Astrocyte of the cerebellum (primary cell): ENCODE measurements around the gene MISP3.
A peak's percentile ranks its signal among the peaks of the same experiment; 100 is the strongest.

Experiments used
- DNase-seq: peaks from one replicate; pipeline ENCODE4 v3.0.0-alpha.2; 2011; ENCODE audit warnings: low read depth
- H3K4me3 ChIP-seq: 2 replicates; pipeline ENCODE4 v1.5.1; 2011; ENCODE audit warnings: mild to moderate bottlenecking, low read depth, low read length, moderate library complexity
- CTCF ChIP-seq: IDR thresholded peaks from 2 replicates; pipeline ENCODE4 v1.5.1; 2012; ENCODE audit warnings: low read length, low read depth, moderate library complexity, mild to moderate bottlenecking; ENCODE audit errors: missing control alignments
- in situ Hi-C: cut with HindIII; loops from 2 replicates; pipeline ENCODE4 v1.10.0; 2017; ENCODE audit warnings: low sequenced_read_pairs

Gene MISP3

GRCh38 chr19:14112809-14113385 is 40.3 kb downstream of the MISP3 start:
- no peak for DNase-seq
- no peak overlapping the region for H3K4me3 ChIP-seq
- in situ Hi-C loops: no loop called here
- TF ChIP-seq CTCF: no peak

GRCh38 chr19:14113762-14114414 is 41.3 kb downstream of the MISP3 start:
- TF ChIP-seq CTCF: peak; percentile 8
- no peak overlapping the region for H3K4me3 ChIP-seq
- no peak for DNase-seq
- in situ Hi-C loops: no loop called here

- H3K4me3 ChIP-seq: no peak overlapping the region
- DNase-seq: no peak
- in situ Hi-C loops: no loop called here
- no peak for TF ChIP-seq CTCF
Observed at GRCh38 chr19:14114439-14114838, 41.9 kb downstream of the MISP3 start.

GRCh38 chr19:14114854-14115253 is 42.3 kb downstream of the MISP3 start:
- DNase-seq: no peak
- in situ Hi-C loops: no loop called here
- H3K4me3 ChIP-seq: no peak overlapping the region
- TF ChIP-seq CTCF: peak; percentile 47

GRCh38 chr19:14115756-14116155 is 43.2 kb downstream of the MISP3 start:
- in situ Hi-C loops: no loop called here
- no peak for DNase-seq
- no peak for TF ChIP-seq CTCF

GRCh38 chr19:14116525-14116917 is 43.9 kb downstream of the MISP3 start:
- in situ Hi-C loops: no loop called here
- TF ChIP-seq CTCF: no peak
- peak overlapping the region; percentile 88 for H3K4me3 ChIP-seq
- DNase-seq: no peak

More at GRCh38 chr19:14115756-14116155, 43.2 kb downstream of the MISP3 start:
- H3K4me3 ChIP-seq: peak overlapping the region; percentile 88
